ENCODE measurements around the gene PFN1.

- TF ChIP-seq CTCF (conservative IDR thresholded peaks at IDR 0.05; ENCODE audit: low read depth, low read length), result no peak
- TF ChIP-seq EZH2 (IDR thresholded peaks at IDR 0.05; ENCODE audit: borderline replicate concordance, low read depth, low read length, poor library complexity, severe bottlenecking), result no peak
Observed at GRCh38 chr17:4941319-4941610, 7.1 kb downstream of the PFN1 start.

Measured in A673 (cell line).